Measurements from ENCODE around the gene MTG1.
"Not testable (repeated sequence)": the region's sequence is repeated elsewhere in the genome, so short reads cannot be mapped to it uniquely, and the experiment has no call there.

The MTG1 gene

GRCh38 chr10:133438711-133439273, 44.8 kb downstream of the MTG1 start:
- Histone ChIP-seq H3K4me2 (ENCODE audit: low read depth, low read length, poor library complexity, severe bottlenecking) (peak overlapping the region; percentile 37), H3K4me1 (ENCODE audit: insufficient read depth, low read length, poor library complexity, severe bottlenecking) (peaks cover 49% of the 10 kb centered on the region), H3K9ac (ENCODE audit: low read depth, low read length, poor library complexity, severe bottlenecking) (peak overlapping the region; percentile 46), H3K27me3 (ENCODE audit: insufficient read depth, low read length, poor library complexity, severe bottlenecking) (no peaks in the 10 kb centered on the region), H4K20me1 (ENCODE audit: insufficient read depth, low read length, poor library complexity, severe bottlenecking) (no peaks in the 10 kb centered on the region), H3K79me2 (ENCODE audit: insufficient read depth, low read length) (no peaks in the 10 kb centered on the region), H3K4me3 (ENCODE audit: low read length, poor library complexity, severe bottlenecking) (peak overlapping the region; percentile 13), H3K9me3 (ENCODE audit: insufficient read depth, low read depth, low read length) (no peaks in the 10 kb centered on the region), H2AFZ (ENCODE audit: low read length) (no peak overlapping the region), H3K36me3 (ENCODE audit: insufficient read depth, low read length) (no peaks in the 10 kb centered on the region), H3K9me2 (replicated peaks; ENCODE audit: low read depth, low read length) (no peaks in the 10 kb centered on the region), H3F3A (ENCODE audit: low read depth) (no peaks in the 10 kb centered on the region)
- TF ChIP-seq CTCF (conservative IDR thresholded peaks at IDR 0.05; ENCODE audit: low read length) (peak; percentile 72), EZH2phosphoT487 (IDR thresholded peaks at IDR 0.05; ENCODE audit: borderline replicate concordance) (no peak)

GRCh38 chr10:133439517-133440461, 45.8 kb downstream of the MTG1 start:
- Histone ChIP-seq H3K79me2 (ENCODE audit: insufficient read depth, low read length) (no peaks in the 10 kb centered on the region), H3K4me3 (ENCODE audit: low read length, poor library complexity, severe bottlenecking) (no peak overlapping the region), H4K20me1 (ENCODE audit: insufficient read depth, low read length, poor library complexity, severe bottlenecking) (no peaks in the 10 kb centered on the region), H3K4me2 (ENCODE audit: low read depth, low read length, poor library complexity, severe bottlenecking) (peak overlapping the region; percentile 37), H3K9ac (ENCODE audit: low read depth, low read length, poor library complexity, severe bottlenecking) (peak overlapping the region; percentile 46), H2AFZ (ENCODE audit: low read length) (no peak overlapping the region), H3K9me2 (replicated peaks; ENCODE audit: low read depth, low read length) (no peaks in the 10 kb centered on the region), H3K27me3 (ENCODE audit: insufficient read depth, low read length, poor library complexity, severe bottlenecking) (no peaks in the 10 kb centered on the region), H3K4me1 (ENCODE audit: insufficient read depth, low read length, poor library complexity, severe bottlenecking) (peaks cover 49% of the 10 kb centered on the region), H3K36me3 (ENCODE audit: insufficient read depth, low read length) (no peaks in the 10 kb centered on the region), H3F3A (ENCODE audit: low read depth) (no peaks in the 10 kb centered on the region), H3K9me3 (ENCODE audit: insufficient read depth, low read depth, low read length) (no peaks in the 10 kb centered on the region)
- TF ChIP-seq EZH2phosphoT487 (IDR thresholded peaks at IDR 0.05; ENCODE audit: borderline replicate concordance) (no peak), CTCF (conservative IDR thresholded peaks at IDR 0.05; ENCODE audit: low read length) (no peak)

- Histone ChIP-seq H3K4me2 (ENCODE audit: low read depth, low read length, poor library complexity, severe bottlenecking) (no peak overlapping the region), H3K9me3 (ENCODE audit: insufficient read depth, low read depth, low read length) (no peaks in the 10 kb centered on the region), H3F3A (ENCODE audit: low read depth) (no peaks in the 10 kb centered on the region), H3K36me3 (ENCODE audit: insufficient read depth, low read length) (no peaks in the 10 kb centered on the region), H3K9me2 (replicated peaks; ENCODE audit: low read depth, low read length) (no peaks in the 10 kb centered on the region), H2AFZ (ENCODE audit: low read length) (no peak overlapping the region), H4K20me1 (ENCODE audit: insufficient read depth, low read length, poor library complexity, severe bottlenecking) (no peaks in the 10 kb centered on the region), H3K9ac (ENCODE audit: low read depth, low read length, poor library complexity, severe bottlenecking) (peak overlapping the region; percentile 46), H3K27me3 (ENCODE audit: insufficient read depth, low read length, poor library complexity, severe bottlenecking) (no peaks in the 10 kb centered on the region), H3K4me1 (ENCODE audit: insufficient read depth, low read length, poor library complexity, severe bottlenecking) (peaks cover 49% of the 10 kb centered on the region), H3K4me3 (ENCODE audit: low read length, poor library complexity, severe bottlenecking) (no peak overlapping the region), H3K79me2 (ENCODE audit: insufficient read depth, low read length) (no peaks in the 10 kb centered on the region)
- TF ChIP-seq EZH2phosphoT487 (IDR thresholded peaks at IDR 0.05; ENCODE audit: borderline replicate concordance) (no peak), CTCF (conservative IDR thresholded peaks at IDR 0.05; ENCODE audit: low read length) (no peak)
These were observed 46.8 kb downstream of the MTG1 start for GRCh38 chr10:133440633-133441285.

DNA sequence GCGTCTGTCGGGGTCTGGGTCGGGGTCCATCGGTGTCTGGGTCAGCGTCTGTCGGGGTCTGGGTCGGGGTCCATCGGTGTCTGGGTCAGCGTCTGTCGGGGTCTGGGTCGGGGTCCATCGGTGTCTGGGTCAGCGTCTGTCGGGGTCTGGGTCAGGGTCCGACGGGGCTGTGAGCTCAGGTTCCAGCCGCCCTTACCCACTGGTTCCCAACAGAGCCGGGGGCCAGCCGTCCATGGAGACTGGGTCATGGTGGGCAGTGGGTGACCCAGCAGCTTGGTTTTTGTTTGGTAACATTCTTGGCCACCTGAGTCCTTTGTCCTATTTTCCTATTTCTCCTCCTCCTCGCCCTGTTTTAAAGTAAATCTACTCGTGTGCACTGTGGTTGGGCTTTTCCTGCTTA, 47.4 kb downstream of the MTG1 start:
- not testable (repeated sequence) for H4K20me1 ChIP-seq (ENCODE audit: insufficient read depth, low read length, poor library complexity, severe bottlenecking); H3K27me3 ChIP-seq (ENCODE audit: insufficient read depth, low read length, poor library complexity, severe bottlenecking); H2AFZ ChIP-seq (ENCODE audit: low read length); H3K9me3 ChIP-seq (ENCODE audit: insufficient read depth, low read depth, low read length); H3K36me3 ChIP-seq (ENCODE audit: insufficient read depth, low read length); H3K9me2 ChIP-seq (replicated peaks; ENCODE audit: low read depth, low read length); H3F3A ChIP-seq (ENCODE audit: low read depth); H3K79me2 ChIP-seq (ENCODE audit: insufficient read depth, low read length)
- H3K4me1 ChIP-seq (ENCODE audit: insufficient read depth, low read length, poor library complexity, severe bottlenecking): peaks cover 49% of the 10 kb centered on the region
- peak overlapping the region; percentile 82 for H3K4me2 ChIP-seq (ENCODE audit: low read depth, low read length, poor library complexity, severe bottlenecking)
- peak overlapping the region; percentile 69 for H3K4me3 ChIP-seq (ENCODE audit: low read length, poor library complexity, severe bottlenecking)
- peak overlapping the region; percentile 74 for H3K9ac ChIP-seq (ENCODE audit: low read depth, low read length, poor library complexity, severe bottlenecking)

Measured in Loucy (cell line).